Heart left ventricle (tissue), 16 donors: Measurements from ENCODE around the gene CABLES2. TPM values are rescaled to one million over a fixed set of nuclear protein-coding genes. Genes with fewer than 3 reads are reported as not detected.

Source experiments
- ATAC-seq, 4 donors: fragments of 200-7000 bp; cut with Tn5 transposase; one replicate each; pipeline ENCODE4 v1.9.1; 2020 to 2022; ENCODE audit warnings: moderate library complexity in 4 of 4, mild to moderate bottlenecking in 3 of 4, moderate number of reproducible peaks in 1 of 4
- DNase-seq, 5 donors: peaks; one replicate each; pipeline ENCODE4 v3.0.0-alpha.2; 2020
- H3K27ac ChIP-seq, 12 donors: fragments of 200-600 bp; sonication (generic) in 4 of 12; one replicate each; pipeline versions ENCODE4 v1.5.0 to v1.8.0; 2016 to 2022; ENCODE audit warnings: mild to moderate bottlenecking in 2 of 12
- H3K27me3 ChIP-seq, 9 donors: fragments of 200-600 bp; sonication (generic) in 2 of 9; one replicate each; pipeline versions ENCODE4 v1.5.1 to v1.8.0; 2016 to 2022; ENCODE audit warnings: mild to moderate bottlenecking in 3 of 9
- H3K36me3 ChIP-seq, 9 donors: fragments of 200-600 bp; sonication (generic) in 2 of 9; one replicate each; pipeline versions ENCODE4 v1.5.0 to v1.8.0; 2018 to 2022; ENCODE audit warnings: mild to moderate bottlenecking in 2 of 9
- H3K4me1 ChIP-seq, 12 donors: fragments of 200-600 bp; sonication (generic) in 4 of 12; one replicate each; pipeline versions ENCODE4 v1.5.0 to v1.8.0; 2016 to 2022; ENCODE audit warnings: mild to moderate bottlenecking in 3 of 12
- H3K4me3 ChIP-seq, 12 donors: fragments of 200-600 bp; sonication (generic) in 4 of 12; one replicate each; pipeline versions ENCODE4 v1.5.0 to v1.8.0; 2017 to 2022; ENCODE audit warnings: mild to moderate bottlenecking in 9 of 12, moderate library complexity in 4 of 12
- H3K9me3 ChIP-seq, 12 donors: fragments of 200-600 bp; sonication (generic) in 4 of 12; one replicate each; pipeline versions ENCODE4 v1.5.0 to v1.8.0; 2016 to 2022; ENCODE audit warnings: mild to moderate bottlenecking in 1 of 12
- CTCF ChIP-seq, 12 donors: fragments of 200-600 bp; sonication (generic) in 4 of 12; IDR thresholded peaks; one replicate each; pipeline versions ENCODE4 v1.5.0 to v1.8.0; 2018 to 2022; ENCODE audit warnings: antibody characterized with exemption in 12 of 12, mild to moderate bottlenecking in 5 of 12
- POLR2A ChIP-seq, 2 donors: fragments of 450-650 bp; IDR thresholded peaks; one replicate each; pipeline ENCODE4 v1.6.1; 2017; ENCODE audit warnings: antibody characterized with exemption in 2 of 2, mild to moderate bottlenecking in 2 of 2, moderate library complexity in 2 of 2
- WGBS, 4 donors: extraction: QIAGEN DNeasy Blood & Tissue Kit in 2 of 4; methylation state at CpG; one replicate each; pipeline versions ENCODE4 v1.1.5 to v1.1.7; 2013 to 2018; 5-methylcytosine and 5-hydroxymethylcytosine counted together
- intact Hi-C, 10 donors: fragments of 100-400 bp; cut with DNase I; formaldehyde crosslinking; loops; one replicate each; pipeline versions ENCODE4 v1.11.1 to v1.14.2; 2022
- polyA plus RNA-seq, 2 donors: library from polyadenylated mRNA; stranded (reverse); fragments of 200-250 nt; gene quantifications; one replicate each; pipeline ENCODE4 v1.2.3, GENCODE V29; 2013
- total RNA-seq, 9 donors: library from RNA; depleted of rRNA in 2 of 9; stranded (reverse); fragments of >200 nt in 2 of 9; fragmentation: NEBNext Ultra II Directional in 3 of 9; extraction: Animal tissue kit (Norgen Biotek cat#: 25700) in 3 of 9; gene quantifications; one replicate each; pipeline versions ENCODE4 v1.1.0 to v1.2.4, GENCODE V29; 2016 to 2023
- donor health status: ischemic (EF 13 %, LVEDD 7.1; RV severe dilation, severe dysfunction).
- donor health status: healthy with polysubstance abuse.
- donor health status: DM: no; HTN: yes; CAD: no.
- donor health status: DM: no; HTN: no; CAD: no.
- donor health status: ischemic (EF 25% LVEDD 6.9; RV normal size, moderate dysfunction).
- donor health status: ischemic (EF 25% LVEDD 5.7; RV mildly dilated, moderate dysfunction).
- donor health status: healthy.
- donor health status: DM: yes; HTN: yes; CAD: no.
- donor health status: ischemic (EF 35%, LVEDD 5.7; RV mildly dilated, moderate dysfunction).
- donor health status: nonischemic (EF 11% LVEDD 7.7; RV severe dilation, severe dysfunction).
- donor health status: DM: yes; HTN: yes; CAD: no.
- donor health status: PGD.
- donor health status: ischemic (EF 29% LVEDD 5.4; RV normal size, mild dysfunction).
- donor health status: nonischemic (EF 23%, LVEDD 6.1; RV moderate dilation, normal function).

CABLES2 gene
- total and polyA plus RNA-seq, 11 donors = 2.9 to 12.0 (median 8.8) TPM

GRCh38 chr20:62429455-62430310, 22.6 kb upstream of the CABLES2 start:
- Histone ChIP-seq H3K9me3 (no peaks in the 10 kb centered on the region), H3K27me3 (peaks cover 0 to 8% (median 5%) of the 10 kb centered on the region in 9 donors), H3K4me1 (peaks cover 0 to 11% (median 4%) of the 10 kb centered on the region in 12 donors), H3K36me3 (no peaks in the 10 kb centered on the region), H3K4me3 (no peak overlapping the region), H3K27ac (no peak overlapping the region)
- 79 to 88% (median 85%) methylated on average over 17 to 23 of the region's 23 CpGs for WGBS, 4 donors
- intact Hi-C loops = loop anchor here in 1 of 10 donors (10.0 kb wide), 1 partner anchor 185 kb away; no protein-coding TSS in a partner anchor
- TF ChIP-seq POLR2A (IDR thresholded peaks at IDR 0.05) (no peak), CTCF (IDR thresholded peaks at IDR 0.05) (no peak)
- ATAC-seq (no peak), DNase-seq (no peak)

- DNase-seq = no peak
- Histone ChIP-seq H3K36me3 (no peaks in the 10 kb centered on the region), H3K4me3 (no peak overlapping the region), H3K27me3 (peaks cover 0 to 17% (median 7%) of the 10 kb centered on the region in 9 donors), H3K4me1 (peaks cover 0 to 5% (median 1%) of the 10 kb centered on the region in 12 donors), H3K9me3 (no peaks in the 10 kb centered on the region), H3K27ac (no peak overlapping the region)
- 58 to 70% (median 64%) methylated on average over 24 to 31 of the region's 31 CpGs for WGBS, 4 donors
- intact Hi-C loops = loop anchor here in 1 of 10 donors (10.0 kb wide), 1 partner anchor 186 kb away; no protein-coding TSS in a partner anchor
- no peak for ATAC-seq
- TF ChIP-seq CTCF (IDR thresholded peaks at IDR 0.05) (no peak), POLR2A (IDR thresholded peaks at IDR 0.05) (no peak)
Observed at GRCh38 chr20:62428396-62429295, 21.6 kb upstream of the CABLES2 start.

- H3K4me3 ChIP-seq = no peak overlapping the region
- no peaks in the 10 kb centered on the region for H3K36me3 ChIP-seq
- WGBS, 4 donors = 76 to 85% (median 80%) methylated on average over 4 to 10 of the region's 10 CpGs
- no peak for ATAC-seq
- H3K27me3 ChIP-seq = peaks cover 0 to 24% (median 7%) of the 10 kb centered on the region in 9 donors
- peaks cover 0 to 2% (median 0%) of the 10 kb centered on the region in 12 donors for H3K4me1 ChIP-seq
- H3K9me3 ChIP-seq = no peaks in the 10 kb centered on the region
- H3K27ac ChIP-seq = no peak overlapping the region
- TF ChIP-seq CTCF (IDR thresholded peaks at IDR 0.05) = no peak
- no peak for TF ChIP-seq POLR2A (IDR thresholded peaks at IDR 0.05)
- intact Hi-C loops = loop anchor here in 1 of 10 donors (10.0 kb wide), 1 partner anchor 187 kb away; no protein-coding TSS in a partner anchor
- DNase-seq = no peak
Observed at GRCh38 chr20:62428002-62428372, 20.9 kb upstream of the CABLES2 start.
